ENCODE results near the gene HLCS.

- TF ChIP-seq MAX (IDR thresholded peaks at IDR 0.05; ENCODE audit: insufficient read depth, insufficient read length) (no peak), POLR2A (IDR thresholded peaks at IDR 0.05; ENCODE audit: low read depth, low read length) (no peak), CTCF (IDR thresholded peaks at IDR 0.05; ENCODE audit: extremely low read depth in 1 of 2, insufficient read depth in 1 of 2, low read depth in 1 of 2, low read length in 2 of 2) (no peak)
Measured at GRCh38 chr21:36773995-36774394, 192.5 kb downstream of the HLCS start.

All from endothelial cell of umbilical vein (primary cell).